H9 (cell line): Measurements from ENCODE around the gene KCNJ12. TPM values are rescaled to one million over a fixed set of nuclear protein-coding genes. Genes with fewer than 3 reads are reported as not detected.
"Not testable (repeated sequence)": the region's sequence is repeated elsewhere in the genome, so short reads cannot be mapped to it uniquely, and the experiment has no call there.

Experiments
- DNase-seq: peaks from one replicate; pipeline ENCODE4 v3.0.0-alpha.2; 2017
- H2AFZ ChIP-seq: one replicate; pipeline ENCODE4 v1.6.1; 2013; ENCODE audit warnings: mild to moderate bottlenecking, low read length, control low read depth, moderate library complexity
- H2AK5ac ChIP-seq: 2 replicates; pipeline ENCODE4 v1.6.1; 2013; ENCODE audit warnings: low read length, control low read depth, mixed read lengths; ENCODE audit not compliant: insufficient read length
- H2BK120ac ChIP-seq: one replicate; pipeline ENCODE4 v1.6.1; 2013; ENCODE audit warnings: low read depth, mild to moderate bottlenecking, low read length, control low read depth, inconsistent platforms; ENCODE audit not compliant: poor library complexity, severe bottlenecking
- H2BK12ac ChIP-seq: 2 replicates; pipeline ENCODE4 v1.6.1; 2013; ENCODE audit warnings: low read length, control low read depth, mixed read lengths, low read depth; ENCODE audit not compliant: insufficient read length
- H2BK15ac ChIP-seq: 2 replicates; pipeline ENCODE4 v1.6.1; 2013; ENCODE audit warnings: low read depth, low read length, control low read depth
- H2BK20ac ChIP-seq: one replicate; pipeline ENCODE4 v1.6.1; 2013; ENCODE audit warnings: low read depth, mild to moderate bottlenecking, low read length, control low read depth, inconsistent platforms; ENCODE audit not compliant: poor library complexity, severe bottlenecking
- H2BK5ac ChIP-seq: 2 replicates; pipeline ENCODE4 v1.6.1; 2013; ENCODE audit warnings: low read length, control low read depth, mixed read lengths; ENCODE audit not compliant: insufficient read length
- H3K14ac ChIP-seq: 2 replicates; pipeline ENCODE4 v1.6.1; 2013; ENCODE audit warnings: low read length, control low read depth; ENCODE audit not compliant: insufficient read depth
- H3K18ac ChIP-seq: 2 replicates; pipeline ENCODE4 v1.6.1; 2013; ENCODE audit warnings: low read depth, mild to moderate bottlenecking, mixed read lengths, low read length, control low read depth; ENCODE audit not compliant: insufficient read length
- H3K23ac ChIP-seq: 2 replicates; pipeline ENCODE4 v1.6.1; 2013; ENCODE audit warnings: low read length, control low read depth, mixed read lengths, low read depth; ENCODE audit not compliant: insufficient read length
- H3K23me2 ChIP-seq: 2 replicates; pipeline ENCODE4 v1.6.1; 2013; ENCODE audit warnings: low read depth, mild to moderate bottlenecking, mixed read lengths, low read length, control low read depth; ENCODE audit not compliant: insufficient read length, poor library complexity, severe bottlenecking
- H3K27ac ChIP-seq: 2 replicates; pipeline ENCODE4 v1.5.1; 2013; ENCODE audit warnings: low read length, control low read depth, mixed read lengths, low read depth; ENCODE audit not compliant: insufficient read length
- H3K27me3 ChIP-seq: 2 replicates; pipeline ENCODE4 v1.6.1; 2013; ENCODE audit warnings: low read length, control low read depth, inconsistent platforms; ENCODE audit not compliant: insufficient read depth
- H3K4ac ChIP-seq: 2 replicates; pipeline ENCODE4 v1.6.1; 2013; ENCODE audit warnings: low read depth, mild to moderate bottlenecking, control low read depth, inconsistent platforms, low read length, moderate library complexity
- H3K4me1 ChIP-seq: 2 replicates; pipeline ENCODE4 v1.6.1; 2013; ENCODE audit warnings: low read length, control low read depth, inconsistent platforms; ENCODE audit not compliant: insufficient read depth
- H3K4me2 ChIP-seq: 2 replicates; pipeline ENCODE4 v1.6.1; 2013; ENCODE audit warnings: low read length, control low read depth, mixed read lengths; ENCODE audit not compliant: insufficient read length, insufficient read depth
- H3K56ac ChIP-seq: 2 replicates; pipeline ENCODE4 v1.6.1; 2013; ENCODE audit warnings: low read depth, mild to moderate bottlenecking, mixed read lengths, low read length, control low read depth; ENCODE audit not compliant: insufficient read length
- H3K79me1 ChIP-seq: 2 replicates; pipeline ENCODE4 v1.6.1; 2013; ENCODE audit warnings: low read depth, mild to moderate bottlenecking, moderate library complexity, low read length, control low read depth, inconsistent platforms; ENCODE audit not compliant: insufficient read depth, poor library complexity, severe bottlenecking
- H3K79me2 ChIP-seq: 2 replicates; pipeline ENCODE4 v1.6.1; 2013; ENCODE audit warnings: low read length, control low read depth, inconsistent platforms; ENCODE audit not compliant: insufficient read depth
- H3K9ac ChIP-seq: 2 replicates; pipeline ENCODE4 v1.6.1; 2013; ENCODE audit warnings: low read length, control low read depth, mixed read lengths; ENCODE audit not compliant: insufficient read length; ENCODE audit errors: extremely low read depth
- H3K9me3 ChIP-seq: one replicate; pipeline ENCODE4 v1.6.1; 2013; ENCODE audit warnings: low read depth, low read length, inconsistent platforms; ENCODE audit not compliant: control insufficient read depth
- H3T11ph ChIP-seq: one replicate; pipeline ENCODE4 v1.6.1; 2013; ENCODE audit warnings: mild to moderate bottlenecking, low read length, control low read depth, inconsistent platforms
- H4K20me1 ChIP-seq: one replicate; pipeline ENCODE4 v1.6.1; 2013; ENCODE audit not compliant: control insufficient read depth, insufficient read length, insufficient read depth
- H4K5ac ChIP-seq: 2 replicates; pipeline ENCODE4 v1.6.1; 2013; ENCODE audit warnings: low read depth, mild to moderate bottlenecking, mixed read lengths, low read length, control low read depth; ENCODE audit not compliant: insufficient read length
- H4K8ac ChIP-seq: replicated peaks from 2 replicates; pipeline ENCODE4 v1.6.1; 2013; ENCODE audit warnings: low read length, control low read depth, mixed read lengths, low read depth; ENCODE audit not compliant: insufficient read length
- H4K91ac ChIP-seq: 2 replicates; pipeline ENCODE4 v1.6.1; 2013; ENCODE audit warnings: low read depth, mild to moderate bottlenecking, moderate library complexity, mixed read lengths, low read length, control low read depth; ENCODE audit not compliant: insufficient read length
- H3K27ac Mint-ChIP-seq, 3 experiments: 2 replicates in 2 of 3; 3 replicates in 1 of 3; pipeline ENCODE4 v1.8.0; 2020 to 2021; ENCODE audit warnings: mixed read lengths in 3 of 3, mild to moderate bottlenecking in 1 of 3, moderate library complexity in 1 of 3
- H3K27me3 Mint-ChIP-seq: 2 replicates; pipeline ENCODE4 v1.8.0; 2021; ENCODE audit warnings: low read depth, mild to moderate bottlenecking, moderate library complexity, mixed read lengths
- H3K36me3 Mint-ChIP-seq, 3 experiments: 2 replicates in 2 of 3; 3 replicates in 1 of 3; pipeline ENCODE4 v1.8.0; 2020 to 2021; ENCODE audit warnings: low read depth in 3 of 3, mixed read lengths in 3 of 3; ENCODE audit not compliant: insufficient read depth in 1 of 3
- H3K4me1 Mint-ChIP-seq, 2 experiments: 2 replicates each; pipeline ENCODE4 v1.8.0; 2020; ENCODE audit warnings: mixed read lengths in 2 of 2
- H3K4me3 Mint-ChIP-seq, 2 experiments: 2 replicates in 1 of 2; 3 replicates in 1 of 2; pipeline ENCODE4 v1.8.0; 2020 to 2021; ENCODE audit warnings: mild to moderate bottlenecking in 2 of 2, mixed read lengths in 2 of 2, moderate library complexity in 1 of 2
- H3K9me3 Mint-ChIP-seq, 2 experiments: 2 replicates in 1 of 2; 3 replicates in 1 of 2; pipeline ENCODE4 v1.8.0; 2020; ENCODE audit warnings: mild to moderate bottlenecking in 2 of 2, mixed read lengths in 2 of 2, moderate library complexity in 1 of 2
- WGBS: extraction: QIAGEN DNeasy Blood & Tissue Kit; methylation state at CpG from one replicate; pipeline ENCODE4 v1.1.7; 2013; ENCODE audit warnings: missing lambda C conversion rate, low lambda C conversion rate, mixed read lengths; ENCODE audit not compliant: insufficient read length; ENCODE audit errors: extremely low coverage; 5-methylcytosine and 5-hydroxymethylcytosine counted together
- total RNA-seq: library from RNA; stranded (reverse); gene quantifications from 2 replicates; pipeline ENCODE4 v1.2.1, GENCODE V29; 2021

Gene KCNJ12
- total RNA-seq, 1 experiment from 2014 or later = 0.39 TPM

DNA sequence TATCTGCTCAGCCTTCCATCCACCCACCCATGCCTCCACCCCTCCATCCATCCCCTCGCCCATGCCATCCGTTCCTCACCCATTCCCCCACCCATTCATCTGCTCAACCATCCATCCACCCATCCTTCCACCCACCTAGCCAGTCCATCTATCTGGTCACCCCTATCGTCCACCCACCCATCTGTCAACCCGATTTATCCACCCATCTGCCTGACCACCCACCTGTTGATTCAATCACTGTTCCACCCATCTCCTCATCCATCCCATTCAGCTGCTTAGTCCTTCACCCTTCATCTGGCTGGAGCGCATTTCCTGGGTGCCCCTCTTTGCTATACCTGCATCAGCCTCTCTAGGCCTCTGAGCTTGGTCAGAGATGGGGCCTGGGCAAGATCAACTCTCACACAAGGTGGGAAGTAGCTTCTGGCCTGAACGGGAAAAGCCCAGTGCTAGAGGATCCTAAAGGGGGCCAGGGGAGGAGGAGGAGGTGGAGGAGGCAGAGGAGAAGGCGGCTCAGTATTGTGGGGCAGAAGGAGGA lies 32.7 kb downstream of the KCNJ12 start:
- not testable (repeated sequence) for H2BK12ac ChIP-seq, H3K27me3 Mint-ChIP-seq, H3K23ac ChIP-seq, H2BK5ac ChIP-seq, H3K4me1 Mint-ChIP-seq, H3K4ac ChIP-seq, H2BK120ac ChIP-seq, H4K8ac ChIP-seq, DNase-seq, H2BK20ac ChIP-seq, H3K4me2 ChIP-seq, H3K9me3 ChIP-seq, H4K20me1 ChIP-seq, H3K4me1 ChIP-seq, H3K27ac ChIP-seq, H3K79me1 ChIP-seq, H3T11ph ChIP-seq, H3K79me2 ChIP-seq, H3K56ac ChIP-seq, H2AFZ ChIP-seq, H3K4me3 Mint-ChIP-seq, H3K23me2 ChIP-seq, H3K14ac ChIP-seq, H3K9ac ChIP-seq, H3K36me3 Mint-ChIP-seq, H3K18ac ChIP-seq, H2AK5ac ChIP-seq, H3K27me3 ChIP-seq, H4K91ac ChIP-seq, H2BK15ac ChIP-seq, H3K27ac Mint-ChIP-seq, H4K5ac ChIP-seq
- whole genome bisulfite sequencing = no CpG with 5 or more reads among the region's 7 CpGs
- H3K9me3 Mint-ChIP-seq = peaks cover 19 to 31% of the 10 kb centered on the region in 2 experiments

DNA sequence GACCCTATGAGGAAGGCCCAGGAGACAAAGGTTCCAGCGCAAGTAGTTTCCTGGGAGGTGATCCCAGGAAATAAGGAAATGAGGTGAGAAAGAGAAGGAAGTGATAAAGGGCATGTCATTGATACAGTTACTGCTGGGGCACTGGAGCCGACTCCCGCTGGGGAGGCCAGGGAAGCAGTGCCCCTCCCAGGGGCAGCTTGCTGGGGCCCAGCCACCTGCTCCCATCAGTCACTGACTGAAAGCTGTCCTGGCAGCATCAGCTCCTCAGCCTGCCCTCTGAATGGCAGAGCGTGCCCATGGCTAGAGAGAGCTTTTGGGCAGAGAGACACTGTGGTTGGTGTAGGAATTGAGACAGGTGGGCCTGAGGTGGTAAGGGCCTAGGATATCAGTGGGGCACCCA lies 33.2 kb downstream of the KCNJ12 start:
- not testable (repeated sequence) for H3K27me3 ChIP-seq, H3K9ac ChIP-seq, H3K18ac ChIP-seq, H4K20me1 ChIP-seq, H3K23me2 ChIP-seq, H3K27me3 Mint-ChIP-seq, DNase-seq, H3K23ac ChIP-seq, H3K4me2 ChIP-seq, H3K56ac ChIP-seq, H3K79me1 ChIP-seq, H3K4me3 Mint-ChIP-seq, H3K14ac ChIP-seq, H2BK12ac ChIP-seq, H3K79me2 ChIP-seq, H4K91ac ChIP-seq, H4K8ac ChIP-seq, H3K36me3 Mint-ChIP-seq, H4K5ac ChIP-seq, H2BK15ac ChIP-seq, H3T11ph ChIP-seq, H2AK5ac ChIP-seq, H3K4me1 ChIP-seq, H3K9me3 ChIP-seq, H2BK5ac ChIP-seq, H2BK120ac ChIP-seq, H3K4me1 Mint-ChIP-seq, H3K4ac ChIP-seq, H3K27ac Mint-ChIP-seq, H2AFZ ChIP-seq, H3K27ac ChIP-seq, H2BK20ac ChIP-seq
- WGBS = no CpG with 5 or more reads among the region's 4 CpGs
- H3K9me3 Mint-ChIP-seq = peaks cover 19 to 34% of the 10 kb centered on the region in 2 experiments
